ENCODE data around the gene YPEL2.

DNA sequence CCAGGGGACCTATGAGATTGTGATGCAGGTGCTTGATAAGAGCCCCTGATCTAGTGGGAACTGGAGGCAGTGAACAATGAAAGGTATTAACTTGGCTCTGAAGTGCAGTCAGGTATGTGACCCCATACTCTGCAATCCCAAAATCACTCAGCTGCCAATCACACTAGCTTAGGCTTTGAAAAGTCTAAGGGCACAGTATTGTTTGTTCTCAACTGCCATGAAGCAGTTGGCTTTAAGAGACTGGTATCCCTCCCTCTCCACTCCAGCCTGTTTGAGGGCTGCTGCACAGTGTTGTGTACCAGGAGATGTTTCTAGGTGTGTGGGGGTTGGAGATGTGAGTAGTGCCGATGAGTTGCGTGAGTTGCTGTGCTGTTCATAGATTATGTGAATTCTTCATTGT, 2.4 kb downstream of the YPEL2 start:
- TF ChIP-seq CTCF (IDR thresholded peaks at IDR 0.05) (no peak), SP1 (CRISPR knock-in tag; conservative IDR thresholded peaks at IDR 0.05) (no peak), ZNF232 (CRISPR knock-in tag; IDR thresholded peaks at IDR 0.05) (no peak), TP53 (CRISPR knock-in tag; IDR thresholded peaks at IDR 0.05) (no peak), CREB1 (CRISPR knock-in tag; IDR thresholded peaks at IDR 0.05) (no peak), MLX (CRISPR knock-in tag; IDR thresholded peaks at IDR 0.05) (no peak), NFE2L1 (CRISPR knock-in tag; IDR thresholded peaks at IDR 0.05) (no peak), NR2C2 (CRISPR knock-in tag; IDR thresholded peaks at IDR 0.05) (no peak), MAX (CRISPR knock-in tag; IDR thresholded peaks at IDR 0.05) (no peak), PREB (CRISPR knock-in tag; IDR thresholded peaks at IDR 0.05; ENCODE audit: borderline replicate concordance) (no peak), NFYB (CRISPR knock-in tag; conservative IDR thresholded peaks at IDR 0.05; ENCODE audit: low read depth) (no peak)
- TF ChIP-seq, protein P1, sequence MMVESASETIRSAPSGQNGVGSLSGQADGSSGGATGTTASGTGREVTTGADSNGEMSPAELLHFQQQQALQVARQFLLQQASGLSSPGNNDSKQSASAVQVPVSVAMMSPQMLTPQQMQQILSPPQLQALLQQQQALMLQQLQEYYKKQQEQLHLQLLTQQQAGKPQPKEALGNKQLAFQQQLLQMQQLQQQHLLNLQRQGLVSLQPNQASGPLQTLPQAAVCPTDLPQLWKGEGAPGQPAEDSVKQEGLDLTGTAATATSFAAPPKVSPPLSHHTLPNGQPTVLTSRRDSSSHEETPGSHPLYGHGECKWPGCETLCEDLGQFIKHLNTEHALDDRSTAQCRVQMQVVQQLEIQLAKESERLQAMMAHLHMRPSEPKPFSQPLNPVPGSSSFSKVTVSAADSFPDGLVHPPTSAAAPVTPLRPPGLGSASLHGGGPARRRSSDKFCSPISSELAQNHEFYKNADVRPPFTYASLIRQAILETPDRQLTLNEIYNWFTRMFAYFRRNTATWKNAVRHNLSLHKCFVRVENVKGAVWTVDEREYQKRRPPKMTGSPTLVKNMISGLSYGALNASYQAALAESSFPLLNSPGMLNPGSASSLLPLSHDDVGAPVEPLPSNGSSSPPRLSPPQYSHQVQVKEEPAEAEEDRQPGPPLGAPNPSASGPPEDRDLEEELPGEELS (CRISPR knock-in tag; IDR thresholded peaks at IDR 0.05), result no peak

Data from WTC11 (cell line).